C4-2B (cell line): Measurements from ENCODE around the gene CPTP.

Experiments
- H3K27ac ChIP-seq: fragments of 450-650 bp; 2 replicates; pipeline ENCODE4 v1.5.1; 2017
- ZFX ChIP-seq: fragments of 450-650 bp; IDR thresholded peaks from 2 replicates; pipeline ENCODE4 v1.6.1; 2017
- TF ChIP-seq, protein P1 (sequence below): fragments of 450-650 bp; conservative IDR thresholded peaks from 2 replicates; pipeline ENCODE4 v1.5.1; 2017; ENCODE audit warnings: mild to moderate bottlenecking

CPTP gene

DNA sequence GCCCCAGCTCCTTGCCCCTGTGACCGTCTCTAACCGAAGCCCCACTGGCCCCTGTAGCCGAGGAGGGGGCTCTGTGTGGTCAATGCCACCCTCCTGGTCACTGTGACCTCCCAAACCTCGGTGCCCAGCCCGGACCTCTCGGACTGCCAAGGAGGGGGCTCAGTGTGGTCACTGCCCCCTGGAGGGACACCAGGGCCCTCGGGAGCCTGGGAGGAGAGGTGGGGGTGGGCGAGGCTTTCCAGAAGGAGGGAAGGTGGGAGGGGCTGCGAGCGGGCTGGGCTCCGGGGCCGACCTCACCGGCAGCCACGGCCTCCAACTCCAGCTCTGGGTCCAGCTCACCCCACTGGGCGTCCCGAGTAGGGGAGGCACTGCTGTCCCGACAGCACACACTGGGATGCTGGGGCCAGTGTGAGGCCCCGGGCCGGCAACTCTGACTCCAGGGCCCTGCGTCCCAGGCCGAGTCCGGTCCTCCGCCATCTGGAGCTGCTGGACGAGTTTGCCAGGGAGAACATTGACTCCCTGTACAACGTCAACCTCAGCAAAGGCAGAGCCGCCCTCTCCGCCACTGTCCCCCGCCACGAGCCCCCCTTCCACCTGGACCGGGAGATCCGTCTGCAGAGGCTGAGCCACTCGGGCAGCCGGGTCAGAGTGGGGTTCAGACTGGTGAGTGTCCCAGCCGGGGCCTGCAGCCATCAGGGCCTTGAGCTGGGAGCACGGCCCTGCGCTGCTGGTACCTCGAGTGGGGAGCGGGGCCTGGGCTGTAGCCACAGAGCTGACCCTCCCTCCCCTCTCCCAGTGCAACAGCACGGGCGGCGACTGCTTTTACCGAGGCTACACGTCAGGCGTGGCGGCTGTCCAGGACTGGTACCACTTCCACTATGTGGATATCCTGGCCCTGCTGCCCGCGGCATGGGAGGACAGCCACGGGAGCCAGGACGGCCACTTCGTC is 38.0 kb upstream of the CPTP start:
- H3K27ac ChIP-seq, result no peak overlapping the region
- TF ChIP-seq, protein P1, sequence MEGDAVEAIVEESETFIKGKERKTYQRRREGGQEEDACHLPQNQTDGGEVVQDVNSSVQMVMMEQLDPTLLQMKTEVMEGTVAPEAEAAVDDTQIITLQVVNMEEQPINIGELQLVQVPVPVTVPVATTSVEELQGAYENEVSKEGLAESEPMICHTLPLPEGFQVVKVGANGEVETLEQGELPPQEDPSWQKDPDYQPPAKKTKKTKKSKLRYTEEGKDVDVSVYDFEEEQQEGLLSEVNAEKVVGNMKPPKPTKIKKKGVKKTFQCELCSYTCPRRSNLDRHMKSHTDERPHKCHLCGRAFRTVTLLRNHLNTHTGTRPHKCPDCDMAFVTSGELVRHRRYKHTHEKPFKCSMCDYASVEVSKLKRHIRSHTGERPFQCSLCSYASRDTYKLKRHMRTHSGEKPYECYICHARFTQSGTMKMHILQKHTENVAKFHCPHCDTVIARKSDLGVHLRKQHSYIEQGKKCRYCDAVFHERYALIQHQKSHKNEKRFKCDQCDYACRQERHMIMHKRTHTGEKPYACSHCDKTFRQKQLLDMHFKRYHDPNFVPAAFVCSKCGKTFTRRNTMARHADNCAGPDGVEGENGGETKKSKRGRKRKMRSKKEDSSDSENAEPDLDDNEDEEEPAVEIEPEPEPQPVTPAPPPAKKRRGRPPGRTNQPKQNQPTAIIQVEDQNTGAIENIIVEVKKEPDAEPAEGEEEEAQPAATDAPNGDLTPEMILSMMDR, result no peak
- TF ChIP-seq ZFX, result no peak

DNA sequence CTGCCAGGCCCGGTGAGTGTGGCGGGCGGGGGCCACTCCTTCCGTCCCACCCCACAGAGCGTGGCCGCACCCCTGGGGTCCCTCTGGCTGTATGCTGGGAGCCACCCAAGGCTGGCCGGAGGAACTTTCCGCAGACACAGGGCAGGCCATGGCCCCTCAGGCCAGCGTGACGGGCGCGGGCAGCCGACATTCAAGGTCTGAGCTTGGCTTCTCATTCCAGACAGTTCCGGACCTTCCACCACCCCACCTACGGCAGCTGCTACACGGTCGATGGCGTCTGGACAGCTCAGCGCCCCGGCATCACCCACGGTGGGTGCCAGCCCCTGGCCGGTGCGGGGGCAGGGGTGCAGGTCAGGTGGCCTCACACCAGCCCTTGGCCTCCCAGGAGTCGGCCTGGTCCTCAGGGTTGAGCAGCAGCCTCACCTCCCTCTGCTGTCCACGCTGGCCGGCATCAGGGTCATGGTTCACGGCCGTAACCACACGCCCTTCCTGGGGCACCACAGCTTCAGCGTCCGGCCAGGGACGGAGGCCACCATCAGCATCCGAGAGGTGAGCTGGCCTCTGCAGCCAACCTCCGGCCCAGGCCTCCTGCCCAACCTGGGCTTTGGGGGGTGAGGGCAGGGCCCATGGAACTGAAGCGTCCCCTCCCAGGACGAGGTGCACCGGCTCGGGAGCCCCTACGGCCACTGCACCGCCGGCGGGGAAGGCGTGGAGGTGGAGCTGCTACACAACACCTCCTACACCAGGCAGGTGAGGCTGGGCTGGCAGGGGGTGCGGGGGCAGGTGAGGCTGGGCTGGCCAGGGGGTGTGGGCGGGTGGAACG is 37.1 kb upstream of the CPTP start:
- TF ChIP-seq, protein P1, result no peak
- no peak for TF ChIP-seq ZFX
- no peak overlapping the region for H3K27ac ChIP-seq

DNA sequence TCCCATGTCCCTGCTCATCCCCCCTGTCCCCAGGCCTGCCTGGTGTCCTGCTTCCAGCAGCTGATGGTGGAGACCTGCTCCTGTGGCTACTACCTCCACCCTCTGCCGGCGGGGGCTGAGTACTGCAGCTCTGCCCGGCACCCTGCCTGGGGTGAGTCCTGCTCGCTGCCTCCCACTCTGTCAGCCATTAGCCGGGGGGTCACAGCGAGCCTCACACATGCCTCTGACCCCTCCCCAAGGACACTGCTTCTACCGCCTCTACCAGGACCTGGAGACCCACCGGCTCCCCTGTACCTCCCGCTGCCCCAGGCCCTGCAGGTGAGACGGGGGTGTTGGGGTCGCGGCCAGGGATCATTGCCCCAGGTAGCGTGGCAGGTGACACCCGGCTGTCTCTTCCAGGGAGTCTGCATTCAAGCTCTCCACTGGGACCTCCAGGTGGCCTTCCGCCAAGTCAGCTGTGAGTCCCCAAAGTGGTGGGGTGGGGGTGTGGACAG is 34.3 kb upstream of the CPTP start:
- no peak overlapping the region for H3K27ac ChIP-seq
- no peak for TF ChIP-seq ZFX
- TF ChIP-seq, protein P1, result peak; percentile 78

DNA sequence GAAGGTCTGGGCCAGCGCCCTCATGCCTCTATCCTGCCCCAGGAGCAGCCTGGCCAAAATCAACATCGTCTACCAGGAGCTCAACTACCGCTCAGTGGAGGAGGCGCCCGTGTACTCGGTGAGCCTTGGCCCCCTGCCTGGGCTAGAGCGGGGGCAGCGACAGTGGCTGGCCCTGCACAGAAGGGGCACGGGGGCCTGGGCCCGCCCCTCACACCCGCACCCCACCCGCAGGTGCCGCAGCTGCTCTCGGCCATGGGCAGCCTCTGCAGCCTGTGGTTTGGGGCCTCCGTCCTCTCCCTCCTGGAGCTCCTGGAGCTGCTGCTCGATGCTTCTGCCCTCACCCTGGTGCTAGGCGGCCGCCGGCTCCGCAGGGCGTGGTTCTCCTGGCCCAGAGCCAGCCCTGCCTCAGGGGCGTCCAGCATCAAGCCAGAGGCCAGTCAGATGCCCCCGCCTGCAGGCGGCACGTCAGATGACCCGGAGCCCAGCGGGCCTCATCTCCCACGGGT is 33.5 kb upstream of the CPTP start:
- TF ChIP-seq, protein P1, result no peak
- no peak for TF ChIP-seq ZFX
- no peak overlapping the region for H3K27ac ChIP-seq

DNA sequence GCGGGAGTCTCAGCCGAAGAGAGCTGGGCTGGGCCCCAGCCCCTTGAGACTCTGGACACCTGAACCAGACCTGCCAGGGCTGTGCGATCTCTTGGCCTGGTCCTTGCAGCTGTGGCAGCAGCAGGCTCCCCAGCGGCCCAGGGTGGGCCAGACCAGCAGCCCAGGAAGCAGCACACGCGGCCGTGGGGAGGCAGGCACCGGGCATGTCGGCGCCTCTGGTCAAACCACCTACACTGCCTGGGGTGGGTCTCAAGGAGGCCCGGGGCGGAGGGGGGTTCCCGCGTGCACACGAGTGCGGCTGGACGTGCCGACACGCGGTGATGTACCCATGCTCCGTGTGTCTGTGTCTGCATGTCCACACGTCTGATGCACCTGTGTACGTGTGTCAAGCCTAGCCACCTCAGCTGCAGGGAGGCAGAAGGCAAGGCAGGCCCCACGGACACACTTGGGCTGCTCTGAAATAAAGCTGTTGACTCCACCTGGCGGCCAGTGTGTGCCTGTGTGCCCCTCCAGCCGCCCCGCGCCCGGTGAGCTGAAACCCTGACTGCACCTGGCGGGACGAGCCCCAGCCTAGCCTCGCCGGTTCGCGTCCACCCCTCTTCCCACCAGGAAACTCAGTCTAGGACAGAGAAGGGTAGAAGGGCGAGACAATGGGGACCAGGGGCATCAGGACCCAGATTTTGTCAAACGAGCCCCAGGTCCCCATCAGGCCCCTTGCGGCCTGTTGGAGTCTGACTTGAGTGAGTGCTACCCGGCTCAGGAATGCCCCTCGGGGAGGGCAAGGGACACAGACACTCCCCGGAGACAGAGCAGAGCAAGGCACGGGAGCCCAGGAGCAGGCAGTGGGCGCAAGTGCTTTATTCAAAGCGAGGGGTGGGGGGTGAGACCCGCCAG is 32.8 kb upstream of the CPTP start:
- TF ChIP-seq, protein P1, result peak; percentile 81
- no peak for TF ChIP-seq ZFX
- H3K27ac ChIP-seq, result no peak overlapping the region

DNA sequence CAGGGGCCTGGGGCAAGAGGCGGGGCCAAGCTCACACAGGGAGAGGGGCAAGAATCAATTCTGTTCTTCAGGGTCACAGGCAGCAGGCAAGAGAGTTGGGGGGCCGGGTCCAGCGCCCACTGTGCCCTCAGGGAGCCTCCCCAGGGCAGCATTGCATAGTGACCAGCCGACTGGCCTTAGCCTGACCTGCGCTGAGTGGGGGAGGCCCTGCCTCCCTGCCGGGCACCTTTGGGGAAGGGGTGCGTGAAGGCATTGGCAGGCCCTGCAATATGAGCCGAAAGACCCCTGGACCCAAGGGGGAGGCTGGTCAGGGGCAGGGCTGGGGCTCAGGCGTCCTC is 32.2 kb upstream of the CPTP start:
- TF ChIP-seq ZFX, result no peak
- TF ChIP-seq, protein P1, result no peak
- H3K27ac ChIP-seq, result no peak overlapping the region
